NT2/D1 (cell line): ENCODE results near the gene EXD3.

Experiments used
- DNase-seq: peaks from one replicate; pipeline ENCODE4 v3.0.0-alpha.2; 2011; ENCODE audit warnings: low read depth, low spot score
- H3K27me3 ChIP-seq: 2 replicates; pipeline ENCODE4 v1.6.0; 2011; ENCODE audit warnings: mild to moderate bottlenecking; ENCODE audit not compliant: insufficient read length, insufficient read depth
- H3K36me3 ChIP-seq: 2 replicates; pipeline ENCODE4 v1.6.1; 2011; ENCODE audit warnings: mild to moderate bottlenecking, low read length, mixed read lengths; ENCODE audit not compliant: insufficient read depth, insufficient read length
- H3K4me1 ChIP-seq: 2 replicates; pipeline ENCODE4 v1.5.1; 2011; ENCODE audit not compliant: insufficient read depth, insufficient read length
- H3K4me3 ChIP-seq: 2 replicates; pipeline ENCODE4 v1.5.1; 2011; ENCODE audit warnings: low read depth; ENCODE audit not compliant: insufficient read length
- H3K9ac ChIP-seq: 2 replicates; pipeline ENCODE4 v1.6.0; 2011; ENCODE audit warnings: low read depth; ENCODE audit not compliant: insufficient read length
- H3K9me3 ChIP-seq: 2 replicates; pipeline ENCODE4 v1.5.1; 2011; ENCODE audit warnings: mild to moderate bottlenecking, low read length; ENCODE audit not compliant: insufficient read depth
- SUZ12 ChIP-seq: IDR thresholded peaks from 2 replicates; pipeline ENCODE4 v1.6.1; 2011; ENCODE audit not compliant: insufficient read length, insufficient read depth; ENCODE audit errors: extremely low read depth
- YY1 ChIP-seq: IDR thresholded peaks from 2 replicates; pipeline ENCODE4 v1.6.1; 2011; ENCODE audit not compliant: insufficient read length, insufficient read depth
- ZNF274 ChIP-seq: IDR thresholded peaks from 2 replicates; pipeline ENCODE4 v1.6.1; 2011; ENCODE audit warnings: mild to moderate bottlenecking, low read depth, low read length

The EXD3 gene

GRCh38 chr9:137385061-137385655, 37.8 kb downstream of the EXD3 start:
- H3K27me3 ChIP-seq: no peaks in the 10 kb centered on the region
- TF ChIP-seq ZNF274 (no peak), YY1 (no peak), SUZ12 (no peak)
- peaks cover 7% of the 10 kb centered on the region for H3K4me1 ChIP-seq
- H3K4me3 ChIP-seq: no peak overlapping the region
- no peaks in the 10 kb centered on the region; the same call in 1 of the 2 replicates for H3K9me3 ChIP-seq
- no peak for DNase-seq
- H3K36me3 ChIP-seq: no peaks in the 10 kb centered on the region
- no peak overlapping the region for H3K9ac ChIP-seq

GRCh38 chr9:137383784-137384756, 38.9 kb downstream of the EXD3 start:
- H3K9ac ChIP-seq: no peak overlapping the region
- no peaks in the 10 kb centered on the region for H3K36me3 ChIP-seq
- TF ChIP-seq SUZ12 (no peak), ZNF274 (no peak), YY1 (no peak)
- no peak for DNase-seq
- H3K4me1 ChIP-seq: peaks cover 5% of the 10 kb centered on the region
- no peaks in the 10 kb centered on the region; the same call in 1 of the 2 replicates for H3K9me3 ChIP-seq
- no peaks in the 10 kb centered on the region for H3K27me3 ChIP-seq
- no peak overlapping the region for H3K4me3 ChIP-seq

- H3K4me1 ChIP-seq: peaks cover 5% of the 10 kb centered on the region
- DNase-seq: no peak
Measured at GRCh38 chr9:137383081-137383783, 39.7 kb downstream of the EXD3 start.

GRCh38 chr9:137382444-137383080, 40.4 kb downstream of the EXD3 start:
- Histone ChIP-seq H3K36me3 (no peaks in the 10 kb centered on the region), H3K9me3 (no peaks in the 10 kb centered on the region; the same call in 1 of the 2 replicates), H3K4me3 (no peak overlapping the region), H3K4me1 (peaks cover 5% of the 10 kb centered on the region), H3K27me3 (no peaks in the 10 kb centered on the region), H3K9ac (peak overlapping the region; percentile 32)
- no peak for DNase-seq
- TF ChIP-seq ZNF274: no peak
- no peak for TF ChIP-seq YY1
- TF ChIP-seq SUZ12: no peak

More at GRCh38 chr9:137383081-137383783, 39.7 kb downstream of the EXD3 start:
- TF ChIP-seq SUZ12 (no peak), ZNF274 (no peak), YY1 (no peak)
- Histone ChIP-seq H3K36me3 (no peaks in the 10 kb centered on the region), H3K9ac (no peak overlapping the region), H3K9me3 (no peaks in the 10 kb centered on the region; the same call in 1 of the 2 replicates), H3K27me3 (no peaks in the 10 kb centered on the region), H3K4me3 (no peak overlapping the region)

- DNase-seq: no peak
- Histone ChIP-seq H3K9me3 (no peaks in the 10 kb centered on the region; the same call in 1 of the 2 replicates), H3K27me3 (no peaks in the 10 kb centered on the region), H3K4me3 (no peak overlapping the region), H3K9ac (no peak overlapping the region), H3K36me3 (no peaks in the 10 kb centered on the region), H3K4me1 (peaks cover 5% of the 10 kb centered on the region)
- TF ChIP-seq ZNF274 (no peak), YY1 (no peak), SUZ12 (no peak)
Measured at GRCh38 chr9:137381501-137382443, 41.2 kb downstream of the EXD3 start.

- DNase-seq: no peak
- TF ChIP-seq SUZ12 (no peak), YY1 (no peak), ZNF274 (no peak)
- peaks cover 7% of the 10 kb centered on the region for H3K4me1 ChIP-seq
- H3K4me3 ChIP-seq: no peak overlapping the region
- no peak overlapping the region for H3K9ac ChIP-seq
- no peaks in the 10 kb centered on the region for H3K36me3 ChIP-seq
- peaks cover 1% of the 10 kb centered on the region; the same call in 1 of the 2 replicates for H3K9me3 ChIP-seq
- no peaks in the 10 kb centered on the region for H3K27me3 ChIP-seq
Measured at GRCh38 chr9:137380606-137381005, 42.4 kb downstream of the EXD3 start.
